ENCODE results near the gene LPIN2.
A peak's percentile ranks its signal among the peaks of the same experiment; 100 is the strongest.
"Not testable (repeated sequence)": the region's sequence is repeated elsewhere in the genome, so short reads cannot be mapped to it uniquely, and the experiment has no call there.

Gene LPIN2

DNA sequence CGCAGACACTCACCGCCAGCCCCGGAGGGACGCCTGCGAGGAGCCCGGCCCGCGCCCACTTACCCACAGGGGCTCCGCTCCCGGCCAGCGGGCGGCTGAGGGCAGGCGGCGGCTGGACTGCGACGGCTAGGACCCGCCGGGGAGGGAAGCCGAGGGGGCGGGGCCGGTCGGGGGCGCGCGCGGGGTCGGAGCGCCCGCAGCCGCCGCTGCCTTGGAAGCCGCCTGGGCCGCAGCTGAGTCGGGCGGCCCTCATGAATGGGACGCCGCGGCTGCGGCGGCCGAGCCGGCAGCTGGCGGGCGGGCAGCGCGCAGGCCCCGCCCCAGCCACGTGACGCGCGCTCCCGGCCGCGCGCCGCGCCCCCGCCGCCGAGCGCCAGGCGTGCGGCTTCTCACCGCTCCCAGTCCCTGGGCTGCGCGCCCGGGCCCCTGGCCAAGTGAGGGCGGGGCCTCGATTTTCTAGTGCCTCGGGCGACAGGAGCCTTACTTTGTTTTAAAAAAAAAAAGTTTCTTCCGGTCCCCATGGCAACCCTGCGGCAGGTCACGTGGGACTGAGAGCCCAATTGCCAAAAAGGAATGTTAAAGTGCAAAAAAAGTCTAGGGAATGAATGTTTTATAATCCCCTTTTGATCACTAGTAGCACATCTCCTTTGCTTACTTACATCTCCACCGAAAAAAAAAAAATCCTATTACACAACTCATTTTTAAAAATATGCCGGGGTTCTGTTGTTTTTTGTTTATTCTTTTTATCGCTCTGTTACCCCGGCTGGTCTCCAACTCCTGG is at the start of gene LPIN2:
TSS of gene LPIN2 (minus strand) at position 121 of the 781 bp plus-strand sequence. CDS start 52,304 bp downstream, outside the sequence.
- peak; percentile 89 for DNase-seq

- DNase-seq: no peak
Measured at GRCh38 chr18:3061581-3062312, 48.8 kb upstream of the LPIN2 start.

- no peak for DNase-seq
Measured at GRCh38 chr18:3060667-3061580, 48.0 kb upstream of the LPIN2 start.

GRCh38 chr18:3059272-3059671 is 46.3 kb upstream of the LPIN2 start:
- DNase-seq: no peak

- no peak for DNase-seq
Measured at GRCh38 chr18:3058328-3059191, 45.6 kb upstream of the LPIN2 start.

DNA sequence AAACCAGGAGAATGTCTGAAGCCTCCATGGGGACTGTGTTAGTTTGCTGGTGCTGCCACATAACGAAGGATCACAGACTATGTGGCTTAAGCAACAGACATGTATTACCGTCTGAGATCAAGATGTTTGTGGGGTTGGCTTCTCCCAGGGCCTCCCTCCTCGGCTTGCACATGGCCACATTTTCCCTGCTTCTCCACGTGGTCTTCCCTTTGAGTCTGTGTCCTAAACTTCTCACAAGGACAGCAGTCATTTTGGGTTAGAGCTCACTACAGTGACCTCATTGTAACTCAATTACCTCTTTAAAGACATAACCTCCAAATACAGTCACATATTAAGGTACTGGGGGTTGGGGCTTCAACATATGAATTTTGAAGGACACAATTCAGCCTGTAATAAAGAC is 44.6 kb upstream of the LPIN2 start:
- DNase-seq: no peak

GRCh38 chr18:3056311-3056710 is 43.4 kb upstream of the LPIN2 start:
- no peak for DNase-seq

- no peak for DNase-seq
Measured at GRCh38 chr18:3055816-3056215, 42.9 kb upstream of the LPIN2 start.

DNA sequence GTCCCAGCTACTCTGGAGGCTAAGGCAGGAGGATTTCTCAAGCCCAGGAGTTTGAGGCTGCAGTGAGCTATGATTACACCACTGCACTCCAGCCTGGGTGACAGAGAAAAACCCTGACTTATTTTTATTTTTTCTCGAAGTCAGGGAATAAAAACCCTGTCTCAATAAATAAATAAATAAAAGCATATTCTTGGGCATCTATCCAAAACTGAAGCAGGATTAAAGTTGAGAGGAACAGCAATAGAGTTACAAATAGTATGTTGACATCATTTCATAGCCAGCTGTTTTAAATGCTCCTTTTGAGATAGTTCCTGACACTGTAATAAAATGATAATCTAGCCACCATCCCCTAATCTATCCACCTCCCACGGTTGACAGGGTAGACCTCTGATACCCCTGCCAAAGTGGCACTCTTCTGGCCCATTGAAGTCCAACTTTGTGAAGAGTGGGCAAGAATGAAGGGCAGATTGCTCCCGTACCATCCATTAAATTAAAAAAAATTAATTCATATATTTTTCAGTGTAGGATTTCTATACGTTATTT is 42.3 kb upstream of the LPIN2 start:
- no peak for DNase-seq

GRCh38 chr18:3054780-3055179 is 41.8 kb upstream of the LPIN2 start:
- DNase-seq: no peak

GRCh38 chr18:3054214-3054613 is 41.3 kb upstream of the LPIN2 start:
- no peak for DNase-seq

GRCh38 chr18:3053081-3053480 is 40.1 kb upstream of the LPIN2 start:
- DNase-seq: no peak

GRCh38 chr18:3052411-3052758 is 39.4 kb upstream of the LPIN2 start:
- no peak for DNase-seq

- DNase-seq: no peak
Measured at GRCh38 chr18:3051718-3052410, 38.9 kb upstream of the LPIN2 start.

- DNase-seq: not testable (repeated sequence)
Measured at GRCh38 chr18:3049897-3050454, 37.0 kb upstream of the LPIN2 start.

DNA sequence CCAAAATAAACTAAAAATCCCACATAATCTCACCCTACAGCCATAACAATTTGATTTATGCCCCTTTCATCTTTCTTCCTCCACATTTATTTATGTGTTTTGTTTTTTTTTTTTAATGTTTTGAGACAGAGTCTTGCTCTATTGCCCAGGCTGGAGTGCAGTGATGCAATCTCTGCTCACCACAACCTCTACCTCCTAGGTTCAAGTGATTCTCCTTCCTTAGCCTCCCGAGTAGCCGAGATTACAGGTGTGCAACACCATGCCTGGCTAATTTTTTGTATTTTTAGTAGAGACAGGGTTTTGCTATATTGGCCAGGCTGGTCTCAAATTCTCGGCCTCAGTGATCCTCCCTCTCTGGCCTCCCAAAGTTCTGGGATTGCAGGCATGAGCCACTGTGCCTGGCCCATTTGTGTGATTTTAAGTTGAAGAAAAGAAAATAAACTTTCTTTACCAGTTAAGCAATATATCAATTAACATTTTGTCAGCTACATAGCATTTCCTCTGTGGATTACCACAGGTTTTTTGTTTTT is 35.9 kb upstream of the LPIN2 start:
- no peak for DNase-seq

- peak; percentile 60 for DNase-seq
Measured at GRCh38 chr18:3048121-3048520, 35.2 kb upstream of the LPIN2 start.

DNA sequence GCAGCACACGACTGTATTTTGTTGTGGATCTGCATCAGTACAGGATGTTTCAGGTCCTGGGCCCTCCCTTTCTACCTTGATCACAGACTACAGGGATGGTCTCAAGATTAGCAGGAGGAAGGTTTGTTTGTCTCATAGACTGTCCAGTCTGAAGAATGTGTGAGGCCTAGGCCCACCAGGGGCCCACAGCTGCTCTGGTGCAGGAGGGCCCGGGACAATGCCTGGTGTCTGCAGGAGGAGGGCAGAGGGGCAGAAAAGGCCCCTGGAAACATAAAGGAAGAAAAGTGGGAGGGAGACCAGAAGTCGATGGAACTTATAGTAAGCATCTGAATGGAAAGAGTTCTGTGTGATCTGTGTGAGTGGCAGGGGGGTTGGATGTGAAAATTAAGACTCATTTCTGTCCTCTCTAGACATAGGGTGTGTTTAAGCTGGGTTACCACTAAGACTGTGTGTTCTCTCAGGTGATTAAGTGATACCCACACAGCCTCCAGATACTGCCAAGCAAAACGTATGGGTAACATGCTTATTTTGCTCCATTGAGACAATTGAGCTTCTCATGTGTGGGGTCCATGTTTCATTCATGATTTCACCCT is 33.4 kb upstream of the LPIN2 start:
- no peak for DNase-seq

GRCh38 chr18:3044931-3045698 is 32.2 kb upstream of the LPIN2 start:
- peak; percentile 67 for DNase-seq

DNA sequence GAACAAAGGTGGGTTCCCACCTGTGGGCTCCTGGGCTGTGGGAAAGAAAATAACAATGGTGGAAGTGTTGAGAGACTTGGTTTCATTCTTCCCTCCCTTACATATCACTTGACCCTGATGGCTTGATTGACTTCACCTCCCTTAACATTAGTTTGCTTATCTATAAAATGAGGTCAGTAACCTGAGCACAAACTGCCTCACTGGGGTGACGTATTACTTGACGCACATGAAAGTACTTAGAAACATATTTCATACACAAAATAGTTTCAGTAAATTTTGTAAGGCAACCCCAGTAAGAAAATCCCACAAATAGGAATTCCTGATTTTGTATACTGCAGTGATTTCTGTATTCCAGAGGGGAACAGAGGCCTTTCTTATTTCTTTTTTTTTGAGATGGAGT is 29.4 kb upstream of the LPIN2 start:
- no peak for DNase-seq
